ENCODE measurements around the gene KANK2.
"Not testable (repeated sequence)": the region's sequence is repeated elsewhere in the genome, so short reads cannot be mapped to it uniquely, and the experiment has no call there.

The KANK2 gene

GRCh38 chr19:11172576-11172975, 24.8 kb downstream of the KANK2 start:
- no peak for DNase-seq (ENCODE audit: low read depth in 2 of 2)

GRCh38 chr19:11171144-11171543, 26.2 kb downstream of the KANK2 start:
- DNase-seq (ENCODE audit: low read depth in 2 of 2): no peak

GRCh38 chr19:11169896-11170678, 27.3 kb downstream of the KANK2 start:
- DNase-seq (ENCODE audit: low read depth in 2 of 2): no peak

- no peak for DNase-seq (ENCODE audit: low read depth in 2 of 2)
These were observed 28.8 kb downstream of the KANK2 start for GRCh38 chr19:11168568-11168967.

GRCh38 chr19:11166281-11167142, 30.8 kb downstream of the KANK2 start:
- DNase-seq (ENCODE audit: low read depth in 2 of 2): no peak

GRCh38 chr19:11165486-11166030, 31.8 kb downstream of the KANK2 start:
- DNase-seq (ENCODE audit: low read depth in 2 of 2): no peak

- DNase-seq (ENCODE audit: low read depth in 2 of 2): no peak
These were observed 32.4 kb downstream of the KANK2 start for GRCh38 chr19:11164879-11165406.

- DNase-seq (ENCODE audit: low read depth in 2 of 2): no peak
These were observed 33.0 kb downstream of the KANK2 start for GRCh38 chr19:11164296-11164695.

- not testable (repeated sequence) for DNase-seq (ENCODE audit: low read depth in 2 of 2)
These were observed 36.9 kb downstream of the KANK2 start for GRCh38 chr19:11160440-11160768.

GRCh38 chr19:11159598-11160439, 37.5 kb downstream of the KANK2 start:
- DNase-seq (ENCODE audit: low read depth in 2 of 2): no peak

GRCh38 chr19:11155373-11156120, 41.8 kb downstream of the KANK2 start, which contains the start of gene SPC24:
SPC24 (minus strand) TSS chr19:11155782; CDS start chr19:11155776, 6 bp downstream.
- DNase-seq (ENCODE audit: low read depth in 2 of 2): peak; percentile 72 to 73

GRCh38 chr19:11154683-11155047, 42.7 kb downstream of the KANK2 start:
- DNase-seq (ENCODE audit: low read depth in 2 of 2): no peak

GRCh38 chr19:11152318-11153062, 44.9 kb downstream of the KANK2 start:
- DNase-seq (ENCODE audit: low read depth in 2 of 2): no peak

GRCh38 chr19:11151181-11151580, 46.2 kb downstream of the KANK2 start:
- no peak for DNase-seq (ENCODE audit: low read depth in 2 of 2)

GRCh38 chr19:11148001-11148400, 49.3 kb downstream of the KANK2 start:
- DNase-seq (ENCODE audit: low read depth in 2 of 2): no peak

- no peak for DNase-seq (ENCODE audit: low read depth in 2 of 2)
These were observed 51.8 kb downstream of the KANK2 start for GRCh38 chr19:11145536-11145924.

GRCh38 chr19:11142528-11143171, 54.7 kb downstream of the KANK2 start:
- DNase-seq (ENCODE audit: low read depth in 2 of 2): no peak

GRCh38 chr19:11141937-11142527, 55.3 kb downstream of the KANK2 start:
- no peak for DNase-seq (ENCODE audit: low read depth in 2 of 2)

GRCh38 chr19:11140896-11141295, 56.4 kb downstream of the KANK2 start:
- no peak for DNase-seq (ENCODE audit: low read depth in 2 of 2)

Data from stimulated activated CD8-positive, alpha-beta memory T cell treated with anti-CD3 and anti-CD28 coated beads, Interleukin-7, amount 100 ng/mL, for 1 hour (primary cell).